OCI-LY7 (cell line): ENCODE results near the gene CTNND2. TPM values are rescaled to one million over a fixed set of nuclear protein-coding genes. Genes with fewer than 3 reads are reported as not detected.

Experiments
- BruUV-seq: library from RNA; stranded (reverse); fragments of 400-500 nt; replicated peaks from 2 replicates; lab custom pipeline; 2021; lab: Mats Ljungman, UMichigan
- CTCF ChIA-PET: fragments of 300-600 bp; sonication (Branson Sonifier 250); formaldehyde crosslinking; loops from one replicate; lab custom pipeline; 2022; ENCODE audit warnings: antibody characterized with exemption; ENCODE audit not compliant: unreplicated experiment; lab: Charles Lee
- POLR2A ChIA-PET: fragments of 300-600 bp; sonication (Branson Sonifier 250); formaldehyde crosslinking; loops from one replicate; lab custom pipeline; 2022; ENCODE audit warnings: antibody characterized with exemption; lab: Charles Lee
- DNase-seq: peaks from one replicate; pipeline ENCODE4 v3.0.0-alpha.2; 2015; ENCODE audit warnings: low spot score
- H2AFZ ChIP-seq: fragments of 200-600 bp; sonication (generic), shearing (Covaris generic); 2 replicates; pipeline ENCODE4 v1.6.1; 2014; ENCODE audit warnings: mild to moderate bottlenecking, antibody characterized with exemption, low read length, moderate library complexity
- H3K27ac ChIP-seq: fragments of 200-600 bp; sonication (generic); 2 replicates; pipeline ENCODE4 v1.5.1; 2014; ENCODE audit warnings: mixed run types, low read depth, mild to moderate bottlenecking, moderate library complexity, low read length, inconsistent platforms; ENCODE audit not compliant: poor library complexity, severe bottlenecking
- H3K36me3 ChIP-seq: fragments of 200-600 bp; sonication (generic); 2 replicates; pipeline ENCODE4 v1.6.1; 2014; ENCODE audit warnings: mild to moderate bottlenecking, antibody characterized with exemption, low read length, moderate library complexity, mixed read lengths; ENCODE audit not compliant: insufficient read depth
- H3K4me1 ChIP-seq: fragments of 200-600 bp; sonication (generic); 2 replicates; pipeline ENCODE4 v1.5.1; 2014; ENCODE audit warnings: mild to moderate bottlenecking, low read length; ENCODE audit not compliant: insufficient read depth, poor library complexity, severe bottlenecking
- H3K4me2 ChIP-seq: fragments of 200-600 bp; sonication (generic); 2 replicates; pipeline ENCODE4 v1.6.1; 2014; ENCODE audit warnings: mild to moderate bottlenecking, low read length
- H3K4me3 ChIP-seq: fragments of 200-600 bp; sonication (generic); 2 replicates; pipeline ENCODE4 v1.5.1; 2014; ENCODE audit warnings: mild to moderate bottlenecking, low read depth, low read length; ENCODE audit not compliant: poor library complexity, severe bottlenecking
- H3K79me2 ChIP-seq: fragments of 200-600 bp; sonication (generic); 2 replicates; pipeline ENCODE4 v1.6.1; 2016; ENCODE audit warnings: low read depth, mild to moderate bottlenecking, low read length, moderate library complexity, mixed read lengths; ENCODE audit not compliant: insufficient read depth
- H3K9me2 ChIP-seq: fragments of 200-600 bp; sonication (generic); 2 replicates; pipeline ENCODE4 v1.6.1; 2016; ENCODE audit warnings: mild to moderate bottlenecking, low read length, mixed read lengths; ENCODE audit not compliant: insufficient read depth
- H3K9me3 ChIP-seq: fragments of 200-600 bp; sonication (generic); 2 replicates; pipeline ENCODE4 v1.6.1; 2014; ENCODE audit warnings: mild to moderate bottlenecking, mixed run types, low read length, mixed read lengths
- H4K20me1 ChIP-seq: fragments of 200-600 bp; sonication (generic); 2 replicates; pipeline ENCODE4 v1.6.1; 2014; ENCODE audit warnings: mild to moderate bottlenecking, antibody characterized with exemption, low read length, moderate library complexity, mixed read lengths; ENCODE audit not compliant: insufficient read depth
- EZH2phosphoT487 ChIP-seq: fragments of 200-600 bp; sonication (generic); IDR thresholded peaks from 2 replicates; pipeline ENCODE4 v1.6.1; 2018; ENCODE audit warnings: low read depth, borderline replicate concordance, mild to moderate bottlenecking, mixed run types, antibody characterized with exemption, low read length, moderate library complexity, mixed read lengths
- intact Hi-C: fragments of 100-400 bp; cut with micrococcal nuclease; formaldehyde crosslinking; loops from one replicate; pipeline ENCODE4 v1.10.0; 2022; ENCODE audit not compliant: unreplicated experiment
- total RNA-seq, 2 experiments: library from RNA; depleted of rRNA in 1 of 2; stranded (reverse); fragments of >200 nt in 1 of 2; shearing (Covaris generic) in 1 of 2; gene quantifications; 2 replicates each; pipeline ENCODE4 v1.2.3, GENCODE V29; 2014 to 2022
- TF ChIP-seq, protein P1 (sequence below): fragments of 200-600 bp; sonication (generic); conservative IDR thresholded peaks from 2 replicates; pipeline ENCODE4 v1.5.1; 2014; ENCODE audit warnings: mild to moderate bottlenecking, antibody characterized with exemption, low read length, moderate library complexity, mixed read lengths

Gene CTNND2
- total RNA-seq, 2 experiments from 2014 or later: not detected

DNA sequence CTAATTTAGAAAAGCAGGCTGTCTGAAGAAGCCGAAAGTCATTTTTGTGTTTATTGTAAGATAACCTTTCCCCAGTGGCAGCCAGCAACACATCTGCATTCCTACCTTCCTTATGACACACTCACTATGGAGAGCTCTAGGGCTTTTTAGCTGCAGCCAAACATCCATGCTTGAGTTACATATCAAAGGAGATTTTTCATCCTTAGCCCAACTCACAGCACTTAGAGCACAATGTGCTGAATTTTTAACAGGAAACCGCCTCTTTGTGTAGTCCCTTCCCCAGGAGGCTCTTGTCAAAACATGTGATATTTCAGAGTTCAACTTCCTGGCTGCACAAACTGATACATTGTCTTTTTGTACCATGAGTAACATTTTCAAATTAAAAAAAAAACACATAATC, 379.2 kb downstream of the CTNND2 start:
- H3K9me2 ChIP-seq: no peaks in the 10 kb centered on the region
- H3K27ac ChIP-seq: no peak overlapping the region
- no peak for TF ChIP-seq EZH2phosphoT487
- TF ChIP-seq, protein P1, sequence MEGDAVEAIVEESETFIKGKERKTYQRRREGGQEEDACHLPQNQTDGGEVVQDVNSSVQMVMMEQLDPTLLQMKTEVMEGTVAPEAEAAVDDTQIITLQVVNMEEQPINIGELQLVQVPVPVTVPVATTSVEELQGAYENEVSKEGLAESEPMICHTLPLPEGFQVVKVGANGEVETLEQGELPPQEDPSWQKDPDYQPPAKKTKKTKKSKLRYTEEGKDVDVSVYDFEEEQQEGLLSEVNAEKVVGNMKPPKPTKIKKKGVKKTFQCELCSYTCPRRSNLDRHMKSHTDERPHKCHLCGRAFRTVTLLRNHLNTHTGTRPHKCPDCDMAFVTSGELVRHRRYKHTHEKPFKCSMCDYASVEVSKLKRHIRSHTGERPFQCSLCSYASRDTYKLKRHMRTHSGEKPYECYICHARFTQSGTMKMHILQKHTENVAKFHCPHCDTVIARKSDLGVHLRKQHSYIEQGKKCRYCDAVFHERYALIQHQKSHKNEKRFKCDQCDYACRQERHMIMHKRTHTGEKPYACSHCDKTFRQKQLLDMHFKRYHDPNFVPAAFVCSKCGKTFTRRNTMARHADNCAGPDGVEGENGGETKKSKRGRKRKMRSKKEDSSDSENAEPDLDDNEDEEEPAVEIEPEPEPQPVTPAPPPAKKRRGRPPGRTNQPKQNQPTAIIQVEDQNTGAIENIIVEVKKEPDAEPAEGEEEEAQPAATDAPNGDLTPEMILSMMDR: no peak
- no peaks in the 10 kb centered on the region for H3K4me1 ChIP-seq
- ChIA-PET POLR2A (no interaction called here), CTCF (no interaction called here)
- no peaks in the 10 kb centered on the region for H3K9me3 ChIP-seq
- no peaks in the 10 kb centered on the region for H3K36me3 ChIP-seq
- H3K4me3 ChIP-seq: no peak overlapping the region
- H3K79me2 ChIP-seq: no peaks in the 10 kb centered on the region
- H3K4me2 ChIP-seq: no peak overlapping the region
- BruUV-seq: no TSS peak
- intact Hi-C loops: no loop called here
- H4K20me1 ChIP-seq: no peaks in the 10 kb centered on the region
- H2AFZ ChIP-seq: no peak overlapping the region
- no peak for DNase-seq

DNA sequence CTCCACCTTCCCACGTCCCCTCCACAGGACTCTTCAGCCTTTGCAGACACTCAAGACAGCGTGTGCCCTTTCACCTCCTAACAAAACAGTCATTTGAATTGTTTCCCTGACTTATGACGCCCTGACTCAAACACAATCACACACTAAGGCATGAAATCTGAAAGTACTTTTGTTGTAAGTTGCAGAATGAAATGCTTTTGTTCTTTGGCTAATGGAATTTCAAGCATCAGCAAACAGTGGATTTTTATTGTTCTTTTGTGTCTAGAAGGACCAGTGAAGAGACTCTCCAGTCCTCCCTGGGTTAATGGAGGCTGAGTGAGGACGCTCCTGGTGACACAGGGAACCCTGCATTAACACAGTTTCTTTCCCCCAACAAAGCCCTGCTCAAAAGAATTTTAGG, 380.1 kb downstream of the CTNND2 start:
- Histone ChIP-seq H4K20me1 (no peaks in the 10 kb centered on the region), H3K9me2 (no peaks in the 10 kb centered on the region), H3K27ac (no peak overlapping the region), H3K36me3 (no peaks in the 10 kb centered on the region), H3K79me2 (no peaks in the 10 kb centered on the region), H2AFZ (no peak overlapping the region), H3K9me3 (no peaks in the 10 kb centered on the region), H3K4me2 (no peak overlapping the region), H3K4me3 (no peak overlapping the region), H3K4me1 (no peaks in the 10 kb centered on the region)
- no TSS peak for BruUV-seq
- intact Hi-C loops: no loop called here
- DNase-seq: no peak
- TF ChIP-seq EZH2phosphoT487: no peak
- TF ChIP-seq, protein P1: no peak
- ChIA-PET POLR2A (no interaction called here), CTCF (no interaction called here)

DNA sequence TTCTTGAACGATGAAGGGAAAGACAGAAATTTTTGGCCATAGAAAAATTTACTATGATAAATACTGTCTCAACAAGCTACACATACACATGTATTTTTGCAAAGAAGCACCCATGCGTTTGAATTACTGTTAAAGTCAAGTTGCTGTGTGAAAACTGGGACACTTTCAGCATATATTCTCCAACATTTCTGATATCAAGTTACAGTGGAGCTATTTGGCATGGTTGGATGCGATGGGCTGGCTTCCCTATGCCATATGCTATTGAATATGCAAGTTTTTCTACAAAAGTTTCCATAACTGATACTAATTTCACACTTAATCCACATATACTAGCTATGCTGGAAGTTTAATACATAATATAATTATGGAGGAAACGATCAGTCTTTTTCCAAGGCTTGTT, 381.4 kb downstream of the CTNND2 start:
- CTCF ChIA-PET: no interaction called here
- H3K27ac ChIP-seq: no peak overlapping the region
- no peaks in the 10 kb centered on the region for H3K36me3 ChIP-seq
- no peaks in the 10 kb centered on the region for H3K4me1 ChIP-seq
- H3K9me2 ChIP-seq: no peaks in the 10 kb centered on the region
- BruUV-seq: no TSS peak
- H3K9me3 ChIP-seq: no peaks in the 10 kb centered on the region
- H3K79me2 ChIP-seq: no peaks in the 10 kb centered on the region
- TF ChIP-seq, protein P1: no peak
- H4K20me1 ChIP-seq: no peaks in the 10 kb centered on the region
- H3K4me3 ChIP-seq: no peak overlapping the region
- POLR2A ChIA-PET: no interaction called here
- intact Hi-C loops: no loop called here
- DNase-seq: no peak
- H3K4me2 ChIP-seq: no peak overlapping the region
- H2AFZ ChIP-seq: no peak overlapping the region
